Measurements from ENCODE around the gene RSKR. TPM values are rescaled to one million over a fixed set of nuclear protein-coding genes. Genes with fewer than 3 reads are reported as not detected.

RSKR gene
- total and polyA plus RNA-seq, 2 donors = 2.4 to 13.0 TPM

GRCh38 chr17:28644787-28645575 is 31.0 kb upstream of the RSKR start, which contains the start of gene BLTP2:
Gene BLTP2, minus strand, starts transcription at chr17:28645158. Its CDS starts 102 bp downstream, at chr17:28645056.
- peak; percentile 89 for DNase-seq (ENCODE audit: extremely low spot score)
- Histone ChIP-seq H3K4me3 (ENCODE audit: low read depth, low read length) (peak within 1 kb of the TSS; percentile 97), H3K4me1 (ENCODE audit: insufficient read depth) (no peaks in the 10 kb centered on the region), H3K27ac (ENCODE audit: low read depth) (peak within 1 kb of the TSS; percentile 91), H3K36me3 (ENCODE audit: insufficient read depth) (no peaks in the 10 kb centered on the region)
- WGBS = 1% methylated on average over 88 of the region's 89 CpGs

- Histone ChIP-seq H3K4me1 (ENCODE audit: insufficient read depth) (no peaks in the 10 kb centered on the region), H3K36me3 (ENCODE audit: insufficient read depth) (no peaks in the 10 kb centered on the region), H3K27ac (ENCODE audit: low read depth) (peak overlapping the region; percentile 71), H3K4me3 (ENCODE audit: low read depth, low read length) (peak overlapping the region; percentile 97)
- no peak for DNase-seq (ENCODE audit: extremely low spot score)
- WGBS = 2% methylated on average over 18 of the region's 18 CpGs
Observed at GRCh38 chr17:28643983-28644786, 30.2 kb upstream of the RSKR start.

- no peak for DNase-seq (ENCODE audit: extremely low spot score)
- Histone ChIP-seq H3K4me3 (ENCODE audit: low read depth, low read length) (no peak overlapping the region), H3K4me1 (ENCODE audit: insufficient read depth) (no peaks in the 10 kb centered on the region), H3K36me3 (ENCODE audit: insufficient read depth) (peaks cover 3% of the 10 kb centered on the region), H3K27ac (ENCODE audit: low read depth) (no peak overlapping the region)
- 94% methylated on average over 2 of the region's 2 CpGs for WGBS
Observed at GRCh38 chr17:28641579-28641978, 27.6 kb upstream of the RSKR start.

GRCh38 chr17:28635506-28635905 is 21.5 kb upstream of the RSKR start:
- no peak for DNase-seq (ENCODE audit: extremely low spot score)
- Histone ChIP-seq H3K27ac (ENCODE audit: low read depth) (no peak overlapping the region), H3K36me3 (ENCODE audit: insufficient read depth) (peaks cover 6% of the 10 kb centered on the region), H3K4me3 (ENCODE audit: low read depth, low read length) (no peak overlapping the region), H3K4me1 (ENCODE audit: insufficient read depth) (no peaks in the 10 kb centered on the region)
- WGBS = 89% methylated on average over 1 of the region's 1 CpG

GRCh38 chr17:28634206-28634865 is 20.4 kb upstream of the RSKR start:
- Histone ChIP-seq H3K4me3 (ENCODE audit: low read depth, low read length) (no peak overlapping the region), H3K27ac (ENCODE audit: low read depth) (no peak overlapping the region), H3K36me3 (ENCODE audit: insufficient read depth) (peaks cover 6% of the 10 kb centered on the region), H3K4me1 (ENCODE audit: insufficient read depth) (no peaks in the 10 kb centered on the region)
- DNase-seq (ENCODE audit: extremely low spot score) = no peak
- WGBS = 90% methylated on average over 14 of the region's 14 CpGs

- Histone ChIP-seq H3K36me3 (ENCODE audit: insufficient read depth) (peaks cover 4% of the 10 kb centered on the region), H3K4me3 (ENCODE audit: low read depth, low read length) (no peak overlapping the region), H3K27ac (ENCODE audit: low read depth) (no peak overlapping the region), H3K4me1 (ENCODE audit: insufficient read depth) (no peaks in the 10 kb centered on the region)
- 88% methylated on average over 4 of the region's 4 CpGs for WGBS
- no peak for DNase-seq (ENCODE audit: extremely low spot score)
Observed at GRCh38 chr17:28626818-28627217, 12.8 kb upstream of the RSKR start.

- no peak for DNase-seq (ENCODE audit: extremely low spot score)
- peaks cover 4% of the 10 kb centered on the region for H3K36me3 ChIP-seq (ENCODE audit: insufficient read depth)
- H3K4me3 ChIP-seq (ENCODE audit: low read depth, low read length) = no peak overlapping the region
- 92% methylated on average over 2 of the region's 2 CpGs for WGBS
- H3K4me1 ChIP-seq (ENCODE audit: insufficient read depth) = no peaks in the 10 kb centered on the region
- H3K27ac ChIP-seq (ENCODE audit: low read depth) = no peak overlapping the region
Observed at GRCh38 chr17:28624148-28624547, 10.2 kb upstream of the RSKR start.

GRCh38 chr17:28623696-28624095 is 9.7 kb upstream of the RSKR start:
- no peaks in the 10 kb centered on the region for H3K4me1 ChIP-seq (ENCODE audit: insufficient read depth)
- H3K4me3 ChIP-seq (ENCODE audit: low read depth, low read length) = no peak overlapping the region
- WGBS = 92% methylated on average over 4 of the region's 4 CpGs
- peaks cover 4% of the 10 kb centered on the region for H3K36me3 ChIP-seq (ENCODE audit: insufficient read depth)
- no peak overlapping the region for H3K27ac ChIP-seq (ENCODE audit: low read depth)
- no peak for DNase-seq (ENCODE audit: extremely low spot score)

GRCh38 chr17:28622186-28622585 is 8.2 kb upstream of the RSKR start:
- WGBS = 87% methylated on average over 3 of the region's 3 CpGs
- peaks cover 6% of the 10 kb centered on the region for H3K36me3 ChIP-seq (ENCODE audit: insufficient read depth)
- no peak overlapping the region for H3K4me3 ChIP-seq (ENCODE audit: low read depth, low read length)
- DNase-seq (ENCODE audit: extremely low spot score) = no peak
- H3K27ac ChIP-seq (ENCODE audit: low read depth) = no peak overlapping the region
- no peaks in the 10 kb centered on the region for H3K4me1 ChIP-seq (ENCODE audit: insufficient read depth)

GRCh38 chr17:28620010-28620409 is 6.0 kb upstream of the RSKR start:
- no peaks in the 10 kb centered on the region for H3K4me1 ChIP-seq (ENCODE audit: insufficient read depth)
- H3K27ac ChIP-seq (ENCODE audit: low read depth) = no peak overlapping the region
- H3K4me3 ChIP-seq (ENCODE audit: low read depth, low read length) = no peak overlapping the region
- DNase-seq (ENCODE audit: extremely low spot score) = no peak
- 86% methylated on average over 2 of the region's 2 CpGs for WGBS
- peaks cover 6% of the 10 kb centered on the region for H3K36me3 ChIP-seq (ENCODE audit: insufficient read depth)

- WGBS = 95% methylated on average over 3 of the region's 3 CpGs
- Histone ChIP-seq H3K4me1 (ENCODE audit: insufficient read depth) (no peaks in the 10 kb centered on the region), H3K4me3 (ENCODE audit: low read depth, low read length) (no peak overlapping the region), H3K36me3 (ENCODE audit: insufficient read depth) (peaks cover 7% of the 10 kb centered on the region), H3K27ac (ENCODE audit: low read depth) (no peak overlapping the region)
- DNase-seq (ENCODE audit: extremely low spot score) = no peak
Observed at GRCh38 chr17:28618464-28618863, 4.5 kb upstream of the RSKR start.

GRCh38 chr17:28616281-28616680 is 2.3 kb upstream of the RSKR start:
- Histone ChIP-seq H3K36me3 (ENCODE audit: insufficient read depth) (peaks cover 7% of the 10 kb centered on the region), H3K4me1 (ENCODE audit: insufficient read depth) (no peaks in the 10 kb centered on the region), H3K27ac (ENCODE audit: low read depth) (no peak overlapping the region), H3K4me3 (ENCODE audit: low read depth, low read length) (no peak overlapping the region)
- WGBS = 83% methylated on average over 7 of the region's 7 CpGs
- DNase-seq (ENCODE audit: extremely low spot score) = no peak

- H3K4me1 ChIP-seq (ENCODE audit: insufficient read depth) = no peaks in the 10 kb centered on the region
- no peak overlapping the region for H3K27ac ChIP-seq (ENCODE audit: low read depth)
- DNase-seq (ENCODE audit: extremely low spot score) = no peak
- no peak overlapping the region for H3K4me3 ChIP-seq (ENCODE audit: low read depth, low read length)
- peaks cover 3% of the 10 kb centered on the region for H3K36me3 ChIP-seq (ENCODE audit: insufficient read depth)
- WGBS = 90% methylated on average over 4 of the region's 4 CpGs
Observed at GRCh38 chr17:28615260-28615940, 1.4 kb upstream of the RSKR start.
